Stimulated activated CD4-positive, alpha-beta T cell treated with anti-CD3 and anti-CD28 coated beads, Interleukin-12 subunit alpha, Interleukin-12 subunit beta, amount 100 ng/mL, for 4 hours (primary cell): ENCODE measurements around the gene OR52I1.
A peak's percentile ranks its signal among the peaks of the same experiment; 100 is the strongest.

ENCODE experiments used
- DNase-seq: peaks from one replicate; pipeline ENCODE4 v3.0.0-alpha.2; 2020

Gene OR52I1

GRCh38 chr11:4593739-4594138, at the start of gene OR52I1:
OR52I1 (plus strand) TSS chr11:4594039; CDS start chr11:4594039, 0 bp downstream.
- no peak for DNase-seq

- no peak for DNase-seq
These were observed 48.9 kb upstream of the OR52I1 start, which contains the start of gene OR52M1 for GRCh38 chr11:4544891-4545290. OR52M1 (plus strand) TSS chr11:4545191; CDS start chr11:4545191, 0 bp downstream.

- no peak for DNase-seq
These were observed 47.0 kb upstream of the OR52I1 start for GRCh38 chr11:4546878-4547277.

GRCh38 chr11:4547416-4547815, 46.4 kb upstream of the OR52I1 start:
- no peak for DNase-seq

- DNase-seq: no peak
These were observed 42.4 kb upstream of the OR52I1 start for GRCh38 chr11:4551346-4551979.

GRCh38 chr11:4559527-4560440, 34.1 kb upstream of the OR52I1 start:
- DNase-seq: no peak

- no peak for DNase-seq
These were observed 33.4 kb upstream of the OR52I1 start for GRCh38 chr11:4560467-4560866.

- DNase-seq: no peak
These were observed 28.5 kb upstream of the OR52I1 start for GRCh38 chr11:4565371-4565770.

- no peak for DNase-seq
These were observed 24.8 kb upstream of the OR52I1 start for GRCh38 chr11:4569075-4569474.

- DNase-seq: no peak
These were observed 17.0 kb upstream of the OR52I1 start for GRCh38 chr11:4576880-4577279.

- no peak for DNase-seq
These were observed 16.1 kb upstream of the OR52I1 start for GRCh38 chr11:4577761-4578160.

- DNase-seq: no peak
These were observed 15.2 kb upstream of the OR52I1 start for GRCh38 chr11:4578624-4579023.

- no peak for DNase-seq
These were observed 13.7 kb upstream of the OR52I1 start for GRCh38 chr11:4580124-4580523.

GRCh38 chr11:4581443-4581842, 12.4 kb upstream of the OR52I1 start, which contains the start of gene OR52I2:
OR52I2 (plus strand) TSS chr11:4581743.
- no peak for DNase-seq

GRCh38 chr11:4589017-4589416, 4.8 kb upstream of the OR52I1 start:
- no peak for DNase-seq

- no peak for DNase-seq
These were observed 11.2 kb downstream of the OR52I1 start for GRCh38 chr11:4605057-4605456.

GRCh38 chr11:4606231-4607015, 12.6 kb downstream of the OR52I1 start:
- no peak for DNase-seq

GRCh38 chr11:4607096-4607495, 13.3 kb downstream of the OR52I1 start:
- no peak for DNase-seq

- peak; percentile 91 for DNase-seq
These were observed 14.2 kb downstream of the OR52I1 start, which contains the start of gene TRIM68 for GRCh38 chr11:4607781-4608666. TRIM68 (minus strand) TSS chr11:4608231; CDS start chr11:4605504, 2,727 bp downstream.

GRCh38 chr11:4610258-4610935, 16.6 kb downstream of the OR52I1 start:
- DNase-seq: no peak

- no peak for DNase-seq
These were observed 18.1 kb downstream of the OR52I1 start for GRCh38 chr11:4611986-4612385.
